GM18517 (cell line): Measurements from ENCODE around the gene CNPY2.

Source experiments
- ATAC-seq: cut with Tn5 transposase; IDR thresholded peaks from one replicate; pipeline ENCODE4 v1.9.1; 2021; ENCODE audit warnings: mild to moderate bottlenecking, moderate library complexity; ENCODE audit not compliant: unreplicated experiment

Gene CNPY2

GRCh38 chr12:56261503-56262232, 54.1 kb downstream of the CNPY2 start:
- ATAC-seq = no peak

- ATAC-seq = no peak
Observed at GRCh38 chr12:56260921-56261320, 54.9 kb downstream of the CNPY2 start.

GRCh38 chr12:56260380-56260779, 55.4 kb downstream of the CNPY2 start:
- no peak for ATAC-seq
